ENCODE results near the gene CDC42BPB.

CDC42BPB gene

GRCh38 chr14:102937331-102938175, 119.8 kb downstream of the CDC42BPB start:
- in situ Hi-C loops (cut with MboI; ENCODE audit: low sequenced_read_pairs, unreplicated experiment) = no loop called here
- no peak for DNase-seq (ENCODE audit: low spot score)
- no peak for TF ChIP-seq CTCF (IDR thresholded peaks at IDR 0.05; ENCODE audit: borderline replicate concordance, control extremely low read depth, extremely low read depth, insufficient read depth, missing control alignments)

GRCh38 chr14:102935756-102936155, 121.6 kb downstream of the CDC42BPB start:
- in situ Hi-C loops (cut with MboI; ENCODE audit: low sequenced_read_pairs, unreplicated experiment) = no loop called here
- no peak for DNase-seq (ENCODE audit: low spot score)
- no peak for TF ChIP-seq CTCF (IDR thresholded peaks at IDR 0.05; ENCODE audit: borderline replicate concordance, control extremely low read depth, extremely low read depth, insufficient read depth, missing control alignments)

GRCh38 chr14:102933618-102934231, 123.6 kb downstream of the CDC42BPB start:
- in situ Hi-C loops (cut with MboI; ENCODE audit: low sequenced_read_pairs, unreplicated experiment) = no loop called here
- TF ChIP-seq CTCF (IDR thresholded peaks at IDR 0.05; ENCODE audit: borderline replicate concordance, control extremely low read depth, extremely low read depth, insufficient read depth, missing control alignments) = no peak
- DNase-seq (ENCODE audit: low spot score) = no peak

- no peak for TF ChIP-seq CTCF (IDR thresholded peaks at IDR 0.05; ENCODE audit: borderline replicate concordance, control extremely low read depth, extremely low read depth, insufficient read depth, missing control alignments)
- DNase-seq (ENCODE audit: low spot score) = no peak
- in situ Hi-C loops (cut with MboI; ENCODE audit: low sequenced_read_pairs, unreplicated experiment) = no loop called here
Measured at GRCh38 chr14:102932484-102933248, 124.7 kb downstream of the CDC42BPB start.

GRCh38 chr14:102931580-102932285, 125.6 kb downstream of the CDC42BPB start:
- in situ Hi-C loops (cut with MboI; ENCODE audit: low sequenced_read_pairs, unreplicated experiment) = no loop called here

More at GRCh38 chr14:102931580-102932285, 125.6 kb downstream of the CDC42BPB start:
- DNase-seq (ENCODE audit: low spot score) = no peak
- no peak for TF ChIP-seq CTCF (IDR thresholded peaks at IDR 0.05; ENCODE audit: borderline replicate concordance, control extremely low read depth, extremely low read depth, insufficient read depth, missing control alignments)

Data from GM13976 (cell line).